A673 (cell line): Measurements from ENCODE around the gene PRF1.
"Not testable (repeated sequence)": the region's sequence is repeated elsewhere in the genome, so short reads cannot be mapped to it uniquely, and the experiment has no call there.

Experiments
- EZH2 ChIP-seq: fragments of 200-600 bp; sonication (generic); IDR thresholded peaks from 2 replicates; pipeline ENCODE4 v1.6.1; 2017; ENCODE audit warnings: borderline replicate concordance, low read depth, mild to moderate bottlenecking, mixed read lengths, antibody characterized with exemption, low read length; ENCODE audit not compliant: poor library complexity, severe bottlenecking
- TF ChIP-seq, protein P1 (sequence below): fragments of 300-800, 200-600 bp; sonication (generic); conservative IDR thresholded peaks from 2 replicates; pipeline ENCODE4 v1.5.1; 2017; ENCODE audit warnings: low read depth, mild to moderate bottlenecking, antibody characterized with exemption, low read length, moderate library complexity, mixed read lengths

DNA sequence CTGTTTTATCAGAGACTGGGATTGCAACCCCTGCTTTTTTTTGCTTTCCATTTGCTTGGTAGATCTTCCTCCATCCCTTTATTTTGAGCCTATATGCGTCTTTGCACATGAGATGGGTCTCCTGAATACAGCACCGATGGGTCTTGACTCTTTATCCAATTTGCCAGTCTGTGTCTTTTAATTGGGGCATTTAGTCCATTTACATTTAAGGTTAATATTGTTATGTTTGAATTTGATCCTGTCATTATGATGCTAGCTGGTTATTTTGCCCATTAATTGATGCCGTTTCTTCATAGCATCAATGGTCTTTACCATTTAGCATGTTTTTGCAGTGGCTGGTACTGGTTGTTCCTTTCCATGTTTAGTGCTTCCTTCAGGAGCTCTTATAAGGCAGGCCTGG is 40.7 kb upstream of the PRF1 start:
- TF ChIP-seq, protein P1, sequence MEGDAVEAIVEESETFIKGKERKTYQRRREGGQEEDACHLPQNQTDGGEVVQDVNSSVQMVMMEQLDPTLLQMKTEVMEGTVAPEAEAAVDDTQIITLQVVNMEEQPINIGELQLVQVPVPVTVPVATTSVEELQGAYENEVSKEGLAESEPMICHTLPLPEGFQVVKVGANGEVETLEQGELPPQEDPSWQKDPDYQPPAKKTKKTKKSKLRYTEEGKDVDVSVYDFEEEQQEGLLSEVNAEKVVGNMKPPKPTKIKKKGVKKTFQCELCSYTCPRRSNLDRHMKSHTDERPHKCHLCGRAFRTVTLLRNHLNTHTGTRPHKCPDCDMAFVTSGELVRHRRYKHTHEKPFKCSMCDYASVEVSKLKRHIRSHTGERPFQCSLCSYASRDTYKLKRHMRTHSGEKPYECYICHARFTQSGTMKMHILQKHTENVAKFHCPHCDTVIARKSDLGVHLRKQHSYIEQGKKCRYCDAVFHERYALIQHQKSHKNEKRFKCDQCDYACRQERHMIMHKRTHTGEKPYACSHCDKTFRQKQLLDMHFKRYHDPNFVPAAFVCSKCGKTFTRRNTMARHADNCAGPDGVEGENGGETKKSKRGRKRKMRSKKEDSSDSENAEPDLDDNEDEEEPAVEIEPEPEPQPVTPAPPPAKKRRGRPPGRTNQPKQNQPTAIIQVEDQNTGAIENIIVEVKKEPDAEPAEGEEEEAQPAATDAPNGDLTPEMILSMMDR: not testable (repeated sequence)
- not testable (repeated sequence) for TF ChIP-seq EZH2
